NT2/D1 (cell line): ENCODE measurements around the gene ZFYVE9.

ENCODE experiments used
- YY1 ChIP-seq: IDR thresholded peaks from 2 replicates; pipeline ENCODE4 v1.6.1; 2011; ENCODE audit not compliant: insufficient read length, insufficient read depth
- ZNF274 ChIP-seq: IDR thresholded peaks from 2 replicates; pipeline ENCODE4 v1.6.1; 2011; ENCODE audit warnings: mild to moderate bottlenecking, low read depth, low read length

- no peak for TF ChIP-seq YY1
- no peak for TF ChIP-seq ZNF274
These were observed 204.8 kb downstream of the ZFYVE9 start for GRCh38 chr1:52346653-52347052.
